SK-N-SH treated with all-trans-retinoic acid at 6 μM for 48 hours (cell line): ENCODE data around the gene ACTN1.

ENCODE experiments used
- ATAC-seq: fragments of 200-7000 bp; cut with Tn5 transposase; 3 replicates; pipeline ENCODE4 v1.9.1; 2020; ENCODE audit warnings: mild to moderate bottlenecking, moderate library complexity
- BACH2 ChIP-seq: fragments of 250-450 bp; sonication (Bioruptor Pico); IDR thresholded peaks from 2 replicates; pipeline ENCODE4 v1.9.0; 2021; ENCODE audit warnings: mild to moderate bottlenecking, borderline replicate concordance
- CREB5 ChIP-seq: fragments of 250-450 bp; sonication (Bioruptor Pico); IDR thresholded peaks from 2 replicates; pipeline ENCODE4 v1.5.1; 2020; ENCODE audit warnings: low read depth, mild to moderate bottlenecking, moderate library complexity
- ESRRG ChIP-seq: fragments of 250-450 bp; sonication (Bioruptor Pico); IDR thresholded peaks from 2 replicates; pipeline ENCODE4 v1.6.1; 2021; ENCODE audit warnings: mild to moderate bottlenecking
- ISL1 ChIP-seq: fragments of 250-450 bp; sonication (Bioruptor Pico); IDR thresholded peaks from 2 replicates; pipeline ENCODE4 v2.1.2; 2022; ENCODE audit warnings: mild to moderate bottlenecking, moderate library complexity
- OSR1 ChIP-seq: fragments of 250-450 bp; sonication (Bioruptor Pico); IDR thresholded peaks from 2 replicates; pipeline ENCODE4 v1.8.0; 2022; ENCODE audit warnings: moderate library complexity, mild to moderate bottlenecking, inconsistent platforms
- POU6F1 ChIP-seq: fragments of 250-450 bp; sonication (Bioruptor Pico); IDR thresholded peaks from 2 replicates; pipeline ENCODE4 v1.8.0; 2021; ENCODE audit warnings: low read depth, mild to moderate bottlenecking, moderate library complexity, borderline replicate concordance
- PPARA ChIP-seq: fragments of 250-450 bp; sonication (Bioruptor Pico); IDR thresholded peaks from 2 replicates; pipeline ENCODE4 v1.5.0; 2020; ENCODE audit warnings: mild to moderate bottlenecking, borderline replicate concordance
- RARB ChIP-seq: fragments of 250-450 bp; sonication (Bioruptor Pico); IDR thresholded peaks from 2 replicates; pipeline ENCODE4 v1.8.0; 2021; ENCODE audit warnings: mild to moderate bottlenecking, moderate library complexity
- SNAI2 ChIP-seq: fragments of 250-450 bp; sonication (Bioruptor Pico); IDR thresholded peaks from 2 replicates; pipeline ENCODE4 v1.5.0; 2020; ENCODE audit warnings: mild to moderate bottlenecking, moderate library complexity
- TCF4 ChIP-seq: fragments of 250-450 bp; sonication (Bioruptor Pico); IDR thresholded peaks from 2 replicates; pipeline ENCODE4 v1.8.0; 2021; ENCODE audit warnings: mild to moderate bottlenecking, moderate library complexity, borderline replicate concordance
- TOX ChIP-seq: fragments of 250-450 bp; sonication (Bioruptor Pico); IDR thresholded peaks from 2 replicates; pipeline ENCODE4 v1.8.0; 2021; ENCODE audit warnings: mild to moderate bottlenecking, moderate library complexity, borderline replicate concordance
- TSHZ2 ChIP-seq: fragments of 250-450 bp; sonication (Bioruptor Pico); IDR thresholded peaks from 2 replicates; pipeline ENCODE4 v1.5.0; 2020; ENCODE audit warnings: mild to moderate bottlenecking, moderate library complexity
- ZFP3 ChIP-seq: fragments of 250-450 bp; sonication (Bioruptor Pico); IDR thresholded peaks from 2 replicates; pipeline ENCODE4 v1.5.0; 2020; ENCODE audit warnings: mild to moderate bottlenecking, moderate library complexity
- ZNF70 ChIP-seq: fragments of 450-650 bp; formaldehyde crosslinking; IDR thresholded peaks from 2 replicates; pipeline ENCODE4 v1.5.0; 2020; ENCODE audit warnings: mild to moderate bottlenecking, moderate library complexity

ACTN1 gene

GRCh38 chr14:69008421-69008884 is 29.4 kb upstream of the ACTN1 start (continued):
- TF ChIP-seq TSHZ2 (CRISPR knock-in tag) (no peak), PPARA (CRISPR knock-in tag) (no peak), SNAI2 (CRISPR knock-in tag) (no peak), CREB5 (CRISPR knock-in tag) (no peak), ISL1 (CRISPR knock-in tag) (no peak)

GRCh38 chr14:69006346-69006745 is 27.2 kb upstream of the ACTN1 start:
- ATAC-seq: no peak
- TF ChIP-seq TOX (CRISPR knock-in tag) (no peak), TSHZ2 (CRISPR knock-in tag) (no peak), CREB5 (CRISPR knock-in tag) (no peak), RARB (CRISPR knock-in tag) (no peak), BACH2 (CRISPR knock-in tag) (no peak), OSR1 (CRISPR knock-in tag) (no peak), SNAI2 (CRISPR knock-in tag) (no peak), ISL1 (CRISPR knock-in tag) (no peak), ZNF70 (CRISPR knock-in tag) (no peak), POU6F1 (CRISPR knock-in tag) (no peak), TCF4 (CRISPR knock-in tag) (no peak)

- TF ChIP-seq RARB (CRISPR knock-in tag) (no peak), ISL1 (CRISPR knock-in tag) (peak; percentile 33; the same call in 1 of the 2 replicates)
- peak; percentile 91 for ATAC-seq
These were observed 26.5 kb upstream of the ACTN1 start for GRCh38 chr14:69005432-69006148.

- no peak for TF ChIP-seq SNAI2 (CRISPR knock-in tag)
- no peak for TF ChIP-seq TOX (CRISPR knock-in tag)
- no peak for TF ChIP-seq RARB (CRISPR knock-in tag)
- TF ChIP-seq PPARA (CRISPR knock-in tag): no peak
- no peak for TF ChIP-seq ZFP3 (CRISPR knock-in tag)
- no peak for TF ChIP-seq ZNF70 (CRISPR knock-in tag)
- no peak for TF ChIP-seq ESRRG
- peak; percentile 63 for ATAC-seq
These were observed 25.8 kb upstream of the ACTN1 start for GRCh38 chr14:69004731-69005431.
